ENCODE data around the gene SV2B.

Gene SV2B

DNA sequence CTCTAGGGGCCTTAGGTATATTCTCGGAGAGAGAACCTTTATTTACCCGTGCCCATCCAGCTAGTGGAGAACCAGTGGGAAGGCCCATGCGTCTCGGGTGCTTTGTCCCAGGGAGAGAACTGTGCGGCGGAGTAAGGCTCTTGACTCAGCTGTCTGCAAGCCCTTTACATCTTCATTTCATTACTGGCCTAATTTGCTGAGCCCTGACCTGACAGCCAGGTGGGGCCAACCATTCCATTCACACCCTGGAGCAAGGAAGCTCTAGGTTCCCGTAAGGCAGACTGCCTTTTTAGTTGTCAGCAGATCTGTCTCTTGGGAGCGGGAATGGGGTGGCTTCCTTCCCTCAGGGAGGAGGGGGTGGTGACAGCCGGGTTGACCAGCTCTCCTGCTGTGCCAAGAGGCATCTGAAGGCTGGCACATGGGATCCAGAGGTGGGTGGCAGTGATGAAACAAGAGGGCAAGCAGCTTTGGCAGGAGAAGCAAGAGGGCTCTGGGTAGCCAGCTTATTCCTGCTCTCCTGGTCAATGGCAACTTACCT lies 36.4 kb downstream of the SV2B start:
- no peak for DNase-seq (ENCODE audit: low read depth, low spot score)

GRCh38 chr15:91140601-91141000 lies 40.5 kb downstream of the SV2B start:
- DNase-seq (ENCODE audit: low read depth, low spot score) = no peak

DNA sequence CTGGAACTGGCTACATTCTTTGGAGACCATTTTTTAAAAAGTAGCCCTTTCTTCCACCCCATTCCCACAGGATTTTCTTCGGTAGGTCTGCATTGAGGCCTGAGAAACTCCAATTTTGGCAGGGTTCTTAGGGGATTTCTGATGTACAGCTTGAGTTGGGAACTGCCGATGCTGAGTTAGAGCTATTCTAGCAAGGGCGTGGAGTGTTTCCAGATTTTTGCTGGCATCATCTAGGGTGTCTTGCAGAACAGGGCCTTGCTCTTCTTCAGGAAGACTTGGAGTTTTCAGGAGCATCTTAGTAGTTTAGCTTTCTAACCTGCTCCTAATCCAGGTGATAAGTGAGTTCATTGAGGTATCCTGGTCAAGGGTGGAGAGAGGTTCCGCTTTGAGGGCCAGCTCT lies 41.0 kb downstream of the SV2B start:
- no peak for DNase-seq (ENCODE audit: low read depth, low spot score)

- DNase-seq (ENCODE audit: low read depth, low spot score) = no peak
Observed at GRCh38 chr15:91142106-91142744, 42.2 kb downstream of the SV2B start.

DNA sequence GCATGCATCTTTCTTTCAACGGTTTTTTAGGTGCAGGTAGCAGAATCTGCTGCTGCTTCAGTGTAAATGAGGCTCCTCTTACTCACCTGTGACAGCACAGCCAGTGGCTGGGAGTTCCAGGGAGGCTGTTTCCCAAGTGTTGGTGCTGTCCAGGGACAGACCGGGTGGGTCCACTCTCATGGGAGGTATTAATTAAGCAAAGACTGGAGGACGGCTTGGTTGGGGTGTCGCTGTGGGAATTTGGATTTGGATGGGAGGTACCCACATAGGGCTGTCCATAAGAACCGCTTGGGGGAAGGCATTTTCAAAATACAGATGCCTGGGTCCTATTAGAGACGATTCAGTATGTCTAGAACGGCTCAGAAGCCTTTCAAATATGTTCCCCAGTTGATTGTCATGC lies 42.9 kb downstream of the SV2B start:
- no peak for DNase-seq (ENCODE audit: low read depth, low spot score)

GRCh38 chr15:91146728-91147127 lies 46.7 kb downstream of the SV2B start:
- DNase-seq (ENCODE audit: low read depth, low spot score) = no peak

DNA sequence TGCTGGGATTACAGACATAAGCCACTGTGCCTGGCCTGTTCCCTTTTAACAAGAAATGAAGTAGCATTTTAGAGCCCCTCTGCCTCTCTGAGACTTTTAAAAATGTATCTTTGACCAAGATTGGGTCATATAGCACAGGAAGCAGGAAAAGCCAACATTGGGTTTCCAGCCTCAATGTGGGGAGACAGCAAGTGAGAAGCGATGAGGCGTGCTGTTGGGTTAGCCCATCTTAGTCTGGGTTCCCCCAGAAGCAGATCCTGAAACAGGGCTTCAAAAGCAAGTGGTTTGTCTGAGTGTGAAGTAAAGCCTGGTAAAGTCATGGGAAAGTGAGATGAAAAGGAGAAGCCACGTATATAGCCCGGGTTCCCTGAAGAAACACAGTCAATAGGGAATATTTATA lies 48.2 kb downstream of the SV2B start:
- DNase-seq (ENCODE audit: low read depth, low spot score) = no peak

GRCh38 chr15:91150502-91151160 lies 50.6 kb downstream of the SV2B start:
- DNase-seq (ENCODE audit: low read depth, low spot score) = no peak

DNA sequence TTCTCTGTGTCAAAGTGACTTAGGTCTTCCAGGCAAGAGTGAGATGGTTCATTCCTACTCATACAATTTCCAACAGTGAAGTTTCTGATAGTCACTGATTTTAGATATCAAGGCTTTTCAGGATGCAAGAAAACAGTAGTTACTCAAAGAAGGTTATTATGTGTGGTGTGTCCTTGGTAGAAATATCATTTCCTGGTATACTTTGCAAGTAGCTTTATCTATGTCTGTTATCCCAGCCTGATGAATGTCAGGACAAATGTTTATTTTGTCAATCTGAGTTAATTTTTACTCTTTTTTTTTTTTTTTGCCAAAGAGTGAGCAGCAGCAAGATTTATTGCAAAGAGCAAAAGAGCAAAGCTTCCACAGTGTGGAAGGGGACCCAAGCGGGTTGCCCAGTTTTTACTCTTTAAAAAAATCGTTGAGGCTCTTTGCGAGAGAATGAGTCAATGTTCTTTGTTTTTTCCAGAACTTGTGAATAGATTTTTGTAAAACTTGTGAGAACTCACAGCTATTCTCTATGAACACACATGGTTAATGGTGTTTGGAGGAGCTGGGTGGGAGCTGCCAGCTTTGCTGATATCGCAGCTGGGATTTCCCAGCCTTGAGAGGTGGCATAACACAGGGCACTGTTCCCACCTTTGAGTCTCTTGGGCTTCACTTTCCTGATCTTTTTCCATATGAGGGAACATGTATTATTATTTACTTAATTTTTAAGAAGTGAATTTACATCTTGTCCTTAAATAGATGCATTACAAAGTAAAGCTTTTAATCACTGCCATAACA lies 51.9 kb downstream of the SV2B start:
- no peak for DNase-seq (ENCODE audit: low read depth, low spot score)

DNA sequence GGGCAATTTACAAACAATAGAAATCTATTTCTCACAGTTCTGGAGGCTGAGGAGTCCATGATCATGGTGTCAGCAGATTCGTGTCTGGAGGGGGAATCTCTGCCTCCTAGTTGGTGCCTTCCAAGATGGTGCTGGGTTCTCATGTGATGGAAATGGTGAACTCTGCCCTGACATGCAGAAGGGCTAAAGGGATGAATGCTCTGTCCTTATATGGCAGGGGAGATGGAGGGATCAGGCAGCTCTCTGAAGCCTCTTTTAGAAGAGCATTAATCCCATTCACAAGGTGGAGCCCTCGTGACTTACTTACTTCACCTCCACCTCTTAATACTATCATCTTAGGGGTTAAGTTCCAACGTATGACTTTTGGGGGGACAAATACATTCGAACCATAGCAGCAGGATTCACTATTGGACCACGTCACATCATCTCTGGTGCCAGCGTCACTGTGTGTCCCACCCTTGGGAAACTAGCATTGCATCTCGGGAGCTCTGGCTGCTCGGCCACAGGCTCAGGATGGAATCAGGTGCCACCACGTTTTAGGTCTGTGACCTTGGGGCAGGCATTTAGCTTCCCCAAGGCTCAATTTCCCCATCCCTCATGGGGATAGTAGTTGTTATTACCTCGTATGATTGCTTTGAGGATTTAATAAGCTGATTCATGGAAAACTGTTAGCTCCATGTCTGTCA lies 53.0 kb downstream of the SV2B start:
- DNase-seq (ENCODE audit: low read depth, low spot score) = no peak

DNA sequence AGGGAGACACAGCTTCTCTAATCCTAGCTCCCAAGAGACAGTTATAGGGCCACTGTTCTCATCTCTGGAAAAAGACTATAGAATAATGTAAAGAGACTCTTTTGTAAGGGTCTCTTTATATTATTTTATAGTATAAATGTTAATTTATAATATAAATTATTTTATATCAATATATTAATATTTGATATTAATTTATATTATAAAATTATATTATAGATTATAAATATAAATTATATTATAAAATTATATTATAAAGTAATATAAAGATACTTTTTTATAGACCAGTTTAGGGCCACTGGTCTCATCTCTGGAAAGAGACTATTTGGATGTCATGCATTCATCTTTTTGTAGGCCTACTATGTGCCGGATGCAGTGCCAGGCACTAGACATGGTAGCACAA lies 53.9 kb downstream of the SV2B start:
- no peak for DNase-seq (ENCODE audit: low read depth, low spot score)

- DNase-seq (ENCODE audit: low read depth, low spot score) = no peak
Observed at GRCh38 chr15:91156175-91156726, 56.2 kb downstream of the SV2B start.

DNA sequence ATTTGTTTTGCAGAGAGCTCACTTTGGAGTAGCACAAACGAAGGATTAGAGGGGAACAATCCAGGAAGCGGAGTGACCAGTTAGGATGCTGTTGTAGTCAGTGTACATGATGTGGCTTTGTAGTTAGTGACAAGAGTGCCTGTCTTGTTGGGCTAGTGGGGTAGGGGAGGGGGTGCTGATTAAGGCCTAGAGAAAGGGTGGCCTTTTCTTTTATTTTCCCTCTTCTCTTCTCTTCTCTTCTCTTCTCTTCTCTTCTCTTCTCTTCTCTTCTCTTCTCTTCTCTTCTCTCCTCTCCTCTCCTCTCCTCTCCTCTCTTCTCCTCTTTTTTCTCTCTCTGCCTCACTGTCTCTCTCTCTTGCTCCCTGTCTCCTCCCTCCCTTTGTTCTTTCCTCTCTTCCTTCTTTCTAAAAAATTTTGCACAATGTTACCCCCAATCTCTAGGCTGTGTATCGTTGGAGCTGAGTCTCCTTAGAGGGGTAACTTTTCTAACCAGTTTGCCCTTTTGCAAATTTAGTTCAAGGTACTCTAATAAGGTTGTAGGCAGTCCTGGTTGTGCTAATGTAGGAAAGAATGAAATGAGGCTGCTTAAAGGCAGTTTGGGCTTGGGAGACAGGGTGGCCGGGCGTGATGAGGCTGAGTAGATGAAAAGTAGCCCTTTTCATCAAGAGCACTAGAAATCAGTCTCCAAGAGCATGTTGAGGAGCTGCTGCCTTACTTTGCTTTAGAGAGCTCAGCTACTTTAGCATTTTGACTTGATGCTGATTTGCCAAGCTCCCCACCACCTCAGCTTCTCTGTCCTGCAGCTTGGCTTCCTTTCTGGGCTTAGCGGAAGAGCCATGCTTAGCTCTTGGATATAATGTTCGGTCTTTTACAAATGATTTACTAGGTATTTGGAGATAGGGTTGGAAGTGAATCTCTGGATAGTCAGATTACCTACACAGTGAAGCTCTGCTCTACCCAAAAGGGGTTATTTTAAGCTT lies 58.6 kb downstream of the SV2B start:
- DNase-seq (ENCODE audit: low read depth, low spot score) = no peak

DNA sequence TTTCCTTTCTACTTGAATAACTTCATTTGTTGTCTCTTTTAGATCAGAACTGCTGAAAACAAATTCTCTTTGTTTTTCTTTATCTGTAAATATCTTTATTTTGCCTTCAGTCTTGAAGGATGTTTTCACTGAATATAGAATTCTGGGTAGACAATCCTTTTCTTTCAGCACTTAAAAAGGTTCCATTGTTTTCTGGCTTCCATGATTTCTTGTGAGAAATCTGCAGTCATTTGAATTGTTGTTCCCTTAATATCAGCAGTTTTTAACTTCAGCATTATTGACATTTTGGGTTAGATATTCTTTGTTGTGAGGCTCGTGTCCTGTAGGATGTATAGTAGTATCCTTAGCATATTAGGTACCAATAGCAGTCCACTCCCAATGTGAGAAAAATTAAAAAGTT lies 65.8 kb downstream of the SV2B start:
- DNase-seq (ENCODE audit: low read depth, low spot score) = no peak

DNA sequence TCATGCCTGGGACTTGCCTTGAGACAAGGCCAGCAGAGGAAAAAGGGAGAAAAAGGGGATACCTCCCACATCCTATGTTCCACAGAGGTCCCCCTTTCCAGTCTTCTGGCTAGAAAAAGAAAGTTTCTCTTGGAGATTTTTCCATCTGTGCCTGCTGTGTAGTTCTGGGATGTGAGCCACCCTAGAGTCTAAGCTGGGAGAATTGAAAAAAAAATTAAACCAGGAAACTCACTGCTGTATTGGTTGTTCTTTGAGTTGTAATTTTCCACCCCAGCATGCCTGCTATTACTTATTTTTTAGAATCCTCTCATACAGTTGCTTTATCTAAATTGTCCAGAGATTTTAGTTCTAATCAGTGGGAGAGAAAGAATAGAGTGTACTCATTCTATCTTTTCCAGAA lies 68.4 kb downstream of the SV2B start:
- no peak for DNase-seq (ENCODE audit: low read depth, low spot score)

GRCh38 chr15:91171334-91171733 lies 71.3 kb downstream of the SV2B start:
- DNase-seq (ENCODE audit: low read depth, low spot score) = no peak

GRCh38 chr15:91182101-91182500 lies 82.0 kb downstream of the SV2B start:
- no peak for DNase-seq (ENCODE audit: low read depth, low spot score)

DNA sequence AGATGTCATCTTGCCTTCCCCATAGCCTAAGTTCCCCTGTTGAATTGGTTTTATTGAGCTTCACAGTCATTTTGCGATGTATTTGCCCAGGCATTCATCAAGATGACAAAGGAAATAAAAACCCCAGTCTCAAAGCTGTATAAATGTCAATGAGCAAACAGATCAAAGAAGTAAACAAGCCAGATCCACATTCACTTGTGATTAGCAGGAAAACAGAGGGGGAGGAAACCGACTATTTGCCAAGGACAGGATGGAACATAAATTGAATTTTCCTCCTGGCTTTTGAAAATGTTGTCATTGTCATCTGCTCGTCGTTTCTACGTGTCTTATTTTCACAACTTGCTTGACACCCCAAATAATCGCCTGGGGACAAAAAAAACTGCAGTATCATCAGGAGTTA lies 83.5 kb downstream of the SV2B start:
- DNase-seq (ENCODE audit: low read depth, low spot score) = no peak

GRCh38 chr15:91184441-91184840 lies 84.4 kb downstream of the SV2B start:
- no peak for DNase-seq (ENCODE audit: low read depth, low spot score)

DNA sequence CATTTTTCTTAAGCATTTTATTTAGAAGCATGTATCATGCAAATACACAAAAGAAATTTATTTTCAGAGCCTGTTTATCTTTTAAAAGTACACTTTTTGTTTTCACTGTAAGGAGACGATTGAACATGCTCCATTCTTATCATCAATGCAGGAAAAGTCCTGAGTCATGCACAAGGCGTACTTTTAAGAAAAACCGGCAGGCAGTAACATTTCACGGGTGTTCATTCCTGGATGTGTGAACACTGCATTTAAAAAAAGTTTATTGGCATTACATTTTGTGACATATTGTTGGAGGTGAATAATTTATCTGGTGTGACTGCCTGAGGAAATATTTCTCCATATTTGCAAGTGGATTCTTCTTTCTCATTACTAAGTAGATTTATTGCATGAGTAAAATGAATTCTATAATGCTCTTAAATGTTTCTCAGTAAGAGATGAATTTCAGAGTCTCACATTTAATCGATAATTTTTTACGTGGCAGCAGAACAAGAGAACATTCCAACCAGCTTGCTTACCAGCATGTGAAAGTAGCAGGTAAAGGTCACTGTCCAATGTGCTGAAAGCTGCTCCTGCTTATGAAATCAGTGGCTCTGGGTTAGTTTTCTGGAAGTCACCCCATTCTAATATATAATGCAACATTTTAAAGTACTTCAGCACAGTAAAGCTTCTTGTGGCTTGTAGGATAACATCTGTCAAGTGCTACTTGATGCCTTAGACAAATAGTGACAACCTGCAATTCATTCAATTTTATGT lies 87.0 kb downstream of the SV2B start:
- DNase-seq (ENCODE audit: low read depth, low spot score) = no peak

Data from smooth muscle cell of the brain vasculature (primary cell).